Fibroblast of villous mesenchyme (primary cell): Measurements from ENCODE around the gene STK10. TPM values are rescaled to one million over a fixed set of nuclear protein-coding genes. Genes with fewer than 3 reads are reported as not detected.

Source experiments
- DNase-seq: peaks from one replicate; pipeline ENCODE4 v3.0.0-alpha.2; 2010; ENCODE audit warnings: low read depth
- H3K4me3 ChIP-seq: 2 replicates; pipeline ENCODE4 v1.5.1; 2011; ENCODE audit warnings: low read depth, mild to moderate bottlenecking, low read length
- CTCF ChIP-seq: IDR thresholded peaks from 2 replicates; pipeline ENCODE4 v1.5.1; 2012; ENCODE audit warnings: low read depth, mild to moderate bottlenecking, low read length; ENCODE audit not compliant: insufficient read depth
- total RNA-seq: library from RNA; depleted of rRNA; stranded (reverse); fragments of >200 nt; gene quantifications from 2 replicates; pipeline ENCODE4 v1.2.3, GENCODE V29; 2012

The STK10 gene
- total RNA-seq, 1 donor, result 32.4 TPM

GRCh38 chr5:172110921-172111851 lies 76.8 kb downstream of the STK10 start:
- peak overlapping the region; percentile 16 for H3K4me3 ChIP-seq
- DNase-seq, result peak; percentile 78
- TF ChIP-seq CTCF, result no peak

- H3K4me3 ChIP-seq, result no peak overlapping the region
- no peak for TF ChIP-seq CTCF
- DNase-seq, result no peak
Measured at GRCh38 chr5:172110260-172110815, 77.7 kb downstream of the STK10 start.

GRCh38 chr5:172109749-172110148 lies 78.3 kb downstream of the STK10 start:
- H3K4me3 ChIP-seq, result no peak overlapping the region
- no peak for DNase-seq
- no peak for TF ChIP-seq CTCF

GRCh38 chr5:172107571-172107970 lies 80.5 kb downstream of the STK10 start:
- H3K4me3 ChIP-seq, result no peak overlapping the region
- TF ChIP-seq CTCF, result peak; percentile 25
- DNase-seq, result peak; percentile 74

- peak; percentile 25 for DNase-seq
- H3K4me3 ChIP-seq, result peak overlapping the region; percentile 34
- peak; percentile 91 for TF ChIP-seq CTCF
Measured at GRCh38 chr5:172106511-172107356, 81.3 kb downstream of the STK10 start.

- no peak overlapping the region for H3K4me3 ChIP-seq
- DNase-seq, result no peak
- TF ChIP-seq CTCF, result no peak
Measured at GRCh38 chr5:172105811-172106210, 82.2 kb downstream of the STK10 start.
